GM18507 (cell line): Measurements from ENCODE around the gene KLF1.
A peak's percentile ranks its signal among the peaks of the same experiment; 100 is the strongest.
"Not testable (repeated sequence)": the region's sequence is repeated elsewhere in the genome, so short reads cannot be mapped to it uniquely, and the experiment has no call there.

Source experiments
- DNase-seq: peaks from one replicate; pipeline ENCODE4 v3.0.0; 2011; ENCODE audit warnings: low read depth; ENCODE audit not compliant: insufficient read length; ENCODE audit errors: extremely low spot score
- FAIRE-seq: peaks from 2 replicates; lab custom pipeline; 2011; peaks lifted over from hg19 to GRCh38; lab: Jason Lieb, UNC

The KLF1 gene

GRCh38 chr19:12893582-12893981, 6.6 kb upstream of the KLF1 start:
- DNase-seq (no peak), FAIRE-seq (no peak)

- no peak for DNase-seq
- FAIRE-seq = no peak
Measured at GRCh38 chr19:12891553-12892021, 4.6 kb upstream of the KLF1 start.

GRCh38 chr19:12890787-12891552, 4.0 kb upstream of the KLF1 start, which contains the start of gene GCDH:
Gene GCDH (plus strand): TSS chr19:12891160. CDS start chr19:12891305, 145 bp downstream.
- peak; percentile 99 for FAIRE-seq
- DNase-seq = peak; percentile 85

- not testable (repeated sequence) for DNase-seq, FAIRE-seq
Measured at GRCh38 chr19:12890299-12890786, 3.3 kb upstream of the KLF1 start.

GRCh38 chr19:12888006-12888603, 1.1 kb upstream of the KLF1 start:
- no peak for FAIRE-seq
- DNase-seq = no peak

GRCh38 chr19:12886651-12886968, 391 bp downstream of the KLF1 start:
- DNase-seq (no peak), FAIRE-seq (no peak)

GRCh38 chr19:12885749-12886650, 1.0 kb downstream of the KLF1 start:
- FAIRE-seq (no peak), DNase-seq (no peak)

GRCh38 chr19:12884926-12885748, 1.9 kb downstream of the KLF1 start:
- DNase-seq = peak; percentile 65
- peak; percentile 69 for FAIRE-seq

- DNase-seq (no peak), FAIRE-seq (no peak)
Measured at GRCh38 chr19:12884627-12884925, 2.4 kb downstream of the KLF1 start.

- DNase-seq (no peak), FAIRE-seq (no peak)
Measured at GRCh38 chr19:12884202-12884601, 2.8 kb downstream of the KLF1 start.

GRCh38 chr19:12882589-12882988, 4.4 kb downstream of the KLF1 start:
- no peak for DNase-seq
- no peak for FAIRE-seq

- peak; percentile 98 for DNase-seq
- peak; percentile 99 for FAIRE-seq
Measured at GRCh38 chr19:12881172-12881808, 5.7 kb downstream of the KLF1 start, which contains the start of gene DNASE2. Gene DNASE2 (minus strand): TSS chr19:12881449. CDS start chr19:12881375, 74 bp downstream.

- FAIRE-seq (no peak), DNase-seq (no peak)
Measured at GRCh38 chr19:12880551-12881171, 6.3 kb downstream of the KLF1 start.

GRCh38 chr19:12875086-12875485, 11.9 kb downstream of the KLF1 start:
- DNase-seq (no peak), FAIRE-seq (no peak)

- DNase-seq (no peak), FAIRE-seq (no peak)
Measured at GRCh38 chr19:12873891-12874745, 12.9 kb downstream of the KLF1 start.

- DNase-seq = no peak
- FAIRE-seq = no peak
Measured at GRCh38 chr19:12872941-12873890, 13.8 kb downstream of the KLF1 start.
